ENCODE measurements around the gene SUSD6. TPM values are rescaled to one million over a fixed set of nuclear protein-coding genes. Genes with fewer than 3 reads are reported as not detected.

The SUSD6 gene
- total RNA-seq, 1 donor from 2014 or later, result 34.7 TPM

DNA sequence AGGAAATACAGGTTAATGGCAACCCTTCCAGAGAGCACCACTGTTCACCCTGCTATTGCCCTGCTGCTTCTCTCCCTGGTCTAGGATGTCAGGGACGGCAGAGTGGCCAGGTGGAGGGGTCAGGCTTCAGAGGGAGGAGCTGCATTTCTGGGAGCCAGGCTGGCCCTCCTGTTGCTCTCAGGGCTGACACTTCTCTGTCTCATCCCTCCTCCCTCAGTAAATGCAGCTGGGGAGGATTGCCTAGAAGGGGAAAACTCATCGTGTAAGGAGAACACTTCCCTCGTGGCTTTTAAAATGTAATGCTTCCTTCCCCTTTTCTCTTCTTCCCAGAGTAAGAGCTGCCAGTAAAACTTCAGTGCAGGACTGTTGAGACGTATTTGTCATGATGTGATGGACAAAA lies 20.8 kb downstream of the SUSD6 start:
- no peaks in the 10 kb centered on the region for H3K27me3 Mint-ChIP-seq (ENCODE audit: low read depth)
- peaks cover 46% of the 10 kb centered on the region for H3K4me1 Mint-ChIP-seq
- DNase-seq (ENCODE audit: low spot score in 2 of 2, unreplicated experiment in 2 of 2), result no peak
- no peak overlapping the region for H3K27ac Mint-ChIP-seq
- H3K9me3 Mint-ChIP-seq, result no peaks in the 10 kb centered on the region
- no peak overlapping the region for H3K4me3 Mint-ChIP-seq
- TF ChIP-seq, protein P1, sequence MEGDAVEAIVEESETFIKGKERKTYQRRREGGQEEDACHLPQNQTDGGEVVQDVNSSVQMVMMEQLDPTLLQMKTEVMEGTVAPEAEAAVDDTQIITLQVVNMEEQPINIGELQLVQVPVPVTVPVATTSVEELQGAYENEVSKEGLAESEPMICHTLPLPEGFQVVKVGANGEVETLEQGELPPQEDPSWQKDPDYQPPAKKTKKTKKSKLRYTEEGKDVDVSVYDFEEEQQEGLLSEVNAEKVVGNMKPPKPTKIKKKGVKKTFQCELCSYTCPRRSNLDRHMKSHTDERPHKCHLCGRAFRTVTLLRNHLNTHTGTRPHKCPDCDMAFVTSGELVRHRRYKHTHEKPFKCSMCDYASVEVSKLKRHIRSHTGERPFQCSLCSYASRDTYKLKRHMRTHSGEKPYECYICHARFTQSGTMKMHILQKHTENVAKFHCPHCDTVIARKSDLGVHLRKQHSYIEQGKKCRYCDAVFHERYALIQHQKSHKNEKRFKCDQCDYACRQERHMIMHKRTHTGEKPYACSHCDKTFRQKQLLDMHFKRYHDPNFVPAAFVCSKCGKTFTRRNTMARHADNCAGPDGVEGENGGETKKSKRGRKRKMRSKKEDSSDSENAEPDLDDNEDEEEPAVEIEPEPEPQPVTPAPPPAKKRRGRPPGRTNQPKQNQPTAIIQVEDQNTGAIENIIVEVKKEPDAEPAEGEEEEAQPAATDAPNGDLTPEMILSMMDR (IDR thresholded peaks at IDR 0.05; ENCODE audit: unreplicated experiment), result no peak
- no peaks in the 10 kb centered on the region for H3K36me3 Mint-ChIP-seq

DNA sequence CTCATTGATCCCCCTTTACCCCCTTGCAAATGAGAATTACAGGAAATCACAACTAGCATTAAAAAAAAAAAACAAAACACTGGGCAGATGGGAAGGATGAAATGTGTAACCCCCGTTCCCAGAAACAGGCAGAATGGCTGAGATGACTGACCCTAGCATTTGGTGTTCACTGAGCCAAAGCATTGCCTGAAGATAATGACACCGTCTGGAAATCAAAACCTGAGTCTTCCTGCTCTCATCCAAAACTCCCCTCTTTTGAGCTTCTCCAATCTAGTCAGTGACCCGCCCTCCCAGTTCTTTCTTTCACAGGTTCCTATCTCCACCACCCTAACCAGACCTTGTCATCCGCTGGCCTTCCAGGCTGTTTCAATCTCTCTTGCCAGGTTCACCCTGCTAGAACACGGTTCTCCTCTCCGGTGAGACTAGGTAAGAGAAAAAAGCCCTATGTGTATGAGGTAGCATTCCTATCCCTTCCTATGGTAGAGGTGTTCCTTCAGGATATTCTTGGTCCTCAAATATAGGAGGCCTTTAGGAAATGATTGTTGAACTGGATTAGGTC lies 21.3 kb downstream of the SUSD6 start:
- DNase-seq (ENCODE audit: low spot score in 2 of 2, unreplicated experiment in 2 of 2), result no peak

GRCh38 chr14:69633238-69633637 lies 21.8 kb downstream of the SUSD6 start:
- no peaks in the 10 kb centered on the region for H3K27me3 Mint-ChIP-seq (ENCODE audit: low read depth)
- H3K27ac Mint-ChIP-seq, result peak overlapping the region; percentile 52
- H3K36me3 Mint-ChIP-seq, result no peaks in the 10 kb centered on the region
- TF ChIP-seq, protein P1 (IDR thresholded peaks at IDR 0.05; ENCODE audit: unreplicated experiment), result no peak
- no peak for DNase-seq (ENCODE audit: low spot score in 2 of 2, unreplicated experiment in 2 of 2)
- H3K4me3 Mint-ChIP-seq, result no peak overlapping the region
- H3K9me3 Mint-ChIP-seq, result no peaks in the 10 kb centered on the region
- H3K4me1 Mint-ChIP-seq, result peaks cover 56% of the 10 kb centered on the region

More for the DNA sequence above, 21.3 kb downstream of the SUSD6 start:
- Mint-ChIP-seq H3K27me3 (ENCODE audit: low read depth) (no peaks in the 10 kb centered on the region), H3K4me1 (peaks cover 50% of the 10 kb centered on the region), H3K4me3 (no peak overlapping the region), H3K27ac (no peak overlapping the region), H3K36me3 (no peaks in the 10 kb centered on the region), H3K9me3 (no peaks in the 10 kb centered on the region)
- TF ChIP-seq, protein P1 (IDR thresholded peaks at IDR 0.05; ENCODE audit: unreplicated experiment), result no peak

DNA sequence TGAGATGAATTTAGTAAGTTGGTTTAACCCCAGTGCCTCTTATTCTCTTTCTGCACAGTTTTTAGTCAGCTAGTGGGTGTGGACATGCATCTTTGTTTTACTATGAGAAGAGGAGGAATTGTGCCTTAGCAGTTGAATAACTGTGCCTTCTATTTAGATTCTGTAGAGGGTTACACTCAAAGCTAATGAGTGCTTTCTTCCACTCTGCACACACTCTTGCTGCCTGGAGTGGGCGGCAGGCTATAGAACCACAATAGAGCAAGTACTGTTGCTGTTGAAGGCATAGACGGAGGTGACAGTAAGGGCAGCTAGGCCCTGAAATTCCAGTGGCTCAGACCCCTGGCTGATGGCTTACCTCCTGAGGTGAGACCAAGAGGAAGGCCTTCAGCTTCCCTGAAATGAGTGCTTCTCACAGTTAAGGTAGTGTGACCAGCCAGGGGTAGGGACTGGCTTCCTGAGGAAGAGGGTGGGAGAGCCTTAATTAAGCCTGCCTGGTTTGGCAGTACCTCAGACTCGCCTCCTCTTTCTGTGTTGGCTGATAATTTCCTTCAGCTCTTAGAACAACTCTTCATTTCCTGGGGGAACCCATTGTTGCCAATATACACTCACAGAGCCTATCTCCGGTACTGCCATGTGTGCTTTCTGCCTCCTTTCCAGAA lies 24.7 kb downstream of the SUSD6 start:
- H3K4me3 Mint-ChIP-seq, result no peak overlapping the region
- peaks cover 8% of the 10 kb centered on the region for H3K9me3 Mint-ChIP-seq
- DNase-seq (ENCODE audit: low spot score in 2 of 2, unreplicated experiment in 2 of 2), result no peak
- H3K36me3 Mint-ChIP-seq, result peaks cover 8% of the 10 kb centered on the region
- H3K27ac Mint-ChIP-seq, result peak overlapping the region; percentile 74
- H3K27me3 Mint-ChIP-seq (ENCODE audit: low read depth), result no peaks in the 10 kb centered on the region
- TF ChIP-seq, protein P1 (IDR thresholded peaks at IDR 0.05; ENCODE audit: unreplicated experiment), result no peak
- H3K4me1 Mint-ChIP-seq, result peaks cover 46% of the 10 kb centered on the region

DNA sequence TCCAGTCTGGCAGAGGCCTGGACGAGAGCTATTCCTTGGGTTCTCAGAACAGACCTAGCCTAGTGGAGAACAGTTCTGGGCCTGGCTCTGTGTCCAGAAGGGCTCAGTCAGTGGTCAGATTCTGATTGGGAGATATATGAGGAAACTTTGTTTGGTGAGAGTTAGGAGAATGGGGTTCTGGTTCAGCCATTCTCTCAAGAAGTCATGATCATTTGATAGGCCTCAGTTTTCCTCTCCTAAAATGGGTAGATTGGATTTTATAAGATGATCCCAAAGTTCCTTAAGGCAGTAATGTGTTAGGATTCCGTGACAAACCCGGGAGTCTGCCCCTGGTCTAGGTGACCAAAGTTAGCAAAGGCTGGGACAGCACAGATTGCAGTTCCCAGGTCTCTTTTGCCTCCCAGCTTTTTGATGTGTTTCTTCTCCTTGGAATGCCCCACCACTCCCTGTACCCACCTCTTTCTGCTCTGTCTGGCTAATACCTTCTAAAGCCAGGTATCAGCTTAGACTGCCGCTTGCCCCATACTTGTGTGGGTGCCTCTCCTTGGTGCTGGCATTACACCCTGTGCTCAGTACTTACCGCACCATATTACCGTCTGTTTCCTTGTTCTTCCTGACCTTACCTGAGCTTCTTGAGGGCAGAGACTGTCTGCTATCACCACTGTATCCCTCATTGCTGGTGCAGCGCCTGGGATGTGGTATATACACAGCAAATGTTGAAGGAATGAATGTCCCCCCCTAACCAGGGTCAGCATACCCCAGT lies 25.5 kb downstream of the SUSD6 start:
- Mint-ChIP-seq H3K36me3 (peaks cover 14% of the 10 kb centered on the region), H3K27ac (no peak overlapping the region), H3K4me1 (peaks cover 40% of the 10 kb centered on the region), H3K4me3 (no peak overlapping the region), H3K9me3 (peaks cover 14% of the 10 kb centered on the region), H3K27me3 (ENCODE audit: low read depth) (no peaks in the 10 kb centered on the region)
- TF ChIP-seq, protein P1 (IDR thresholded peaks at IDR 0.05; ENCODE audit: unreplicated experiment), result no peak
- no peak for DNase-seq (ENCODE audit: low spot score in 2 of 2, unreplicated experiment in 2 of 2)

All from mesothelial cell of epicardium (in vitro differentiated cells).